Lower leg skin (tissue), 4 donors: Measurements from ENCODE around the gene DMD. TPM values are rescaled to one million over a fixed set of nuclear protein-coding genes. Genes with fewer than 3 reads are reported as not detected.

Experiments
- DNase-seq, 2 donors: peaks; one replicate each; pipeline ENCODE4 v3.0.0-alpha.2; 2019; ENCODE audit warnings: low spot score in 2 of 2
- H3K4me3 ChIP-seq: fragments of 200-600 bp; sonication (generic); 2 replicates; pipeline ENCODE4 v1.5.1; 2017; ENCODE audit warnings: mild to moderate bottlenecking, low read depth; ENCODE audit not compliant: poor library complexity, severe bottlenecking
- CTCF ChIP-seq, 3 donors: fragments of 450-650 bp; IDR thresholded peaks; one replicate each; pipeline ENCODE4 v1.5.1; 2016; ENCODE audit warnings: antibody characterized with exemption in 3 of 3, mild to moderate bottlenecking in 3 of 3, moderate library complexity in 2 of 3
- POLR2A ChIP-seq, 2 donors: fragments of 450-650 bp; IDR thresholded peaks; one replicate each; pipeline ENCODE4 v1.6.1; 2016 to 2017; ENCODE audit warnings: antibody characterized with exemption in 2 of 2, mild to moderate bottlenecking in 1 of 2, moderate library complexity in 1 of 2
- WGBS, 2 donors: methylation state at CpG; one replicate each; pipeline ENCODE4 v1.1.5; 2018; 5-methylcytosine and 5-hydroxymethylcytosine counted together
- intact Hi-C: fragments of 100-400 bp; cut with DNase I; formaldehyde crosslinking; loops from one replicate; pipeline ENCODE4 v1.15.0; 2023; ENCODE audit warnings: low total_unique reads
- total RNA-seq, 4 donors: library from RNA; depleted of rRNA; stranded (reverse); fragments of >200 nt; gene quantifications; one replicate each; pipeline ENCODE4 v1.1.0, GENCODE V29; 2016

The DMD gene
- total RNA-seq, 4 donors from 2014 or later: 23.0 to 27.5 (median 26.7) TPM

GRCh38 chrX:31166416-31166815 is 2044.9 kb downstream of the DMD start:
- no peak for TF ChIP-seq POLR2A (IDR thresholded peaks at IDR 0.05)
- no peak for TF ChIP-seq CTCF (IDR thresholded peaks at IDR 0.05)
- WGBS, 2 donors: 85 to 95% methylated on average over 5 of the region's 5 CpGs
- no peak overlapping the region for H3K4me3 ChIP-seq
- no peak for DNase-seq
- intact Hi-C loops: no loop called here

DNA sequence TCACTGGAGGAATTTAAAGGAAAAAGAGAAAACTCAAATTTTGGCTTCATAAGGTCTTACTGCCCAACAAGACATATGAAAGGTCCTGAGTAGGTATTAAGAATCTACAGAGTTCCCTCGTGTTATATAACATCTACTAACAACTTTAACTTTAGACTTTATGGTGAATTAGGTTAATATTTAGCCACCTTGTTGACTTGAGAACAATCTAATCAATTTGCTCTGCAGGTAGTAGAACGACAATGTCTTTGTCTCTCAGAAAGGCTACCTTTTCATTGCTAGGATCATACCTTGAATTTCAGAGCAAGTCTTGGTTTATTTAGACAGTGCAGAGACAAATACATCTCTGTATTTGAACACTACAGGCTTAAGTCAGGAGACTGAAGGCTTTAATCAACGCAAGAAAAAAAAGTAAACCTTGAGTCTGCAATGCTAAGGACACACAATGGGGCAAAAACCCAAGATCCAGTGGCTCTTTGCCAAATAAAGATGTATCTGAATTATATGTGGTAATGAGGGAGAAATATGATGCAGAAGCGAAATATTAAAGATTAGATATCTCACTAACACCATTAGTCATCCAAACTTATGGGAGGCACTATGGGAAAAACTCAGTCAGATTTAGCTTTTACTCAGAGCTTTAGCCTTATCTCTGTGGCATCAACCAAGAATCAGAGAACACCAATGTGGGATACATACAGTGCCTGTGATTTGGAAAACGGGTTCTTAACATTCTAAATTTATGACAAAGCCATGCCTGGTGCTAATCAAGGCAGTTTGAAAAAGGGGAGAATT is 2045.9 kb downstream of the DMD start:
- intact Hi-C loops: no loop called here
- DNase-seq: no peak
- TF ChIP-seq POLR2A (IDR thresholded peaks at IDR 0.05) (no peak), CTCF (IDR thresholded peaks at IDR 0.05) (no peak)
- 42 to 64% methylated on average over 5 of the region's 5 CpGs for WGBS, 2 donors
- no peak overlapping the region for H3K4me3 ChIP-seq

DNA sequence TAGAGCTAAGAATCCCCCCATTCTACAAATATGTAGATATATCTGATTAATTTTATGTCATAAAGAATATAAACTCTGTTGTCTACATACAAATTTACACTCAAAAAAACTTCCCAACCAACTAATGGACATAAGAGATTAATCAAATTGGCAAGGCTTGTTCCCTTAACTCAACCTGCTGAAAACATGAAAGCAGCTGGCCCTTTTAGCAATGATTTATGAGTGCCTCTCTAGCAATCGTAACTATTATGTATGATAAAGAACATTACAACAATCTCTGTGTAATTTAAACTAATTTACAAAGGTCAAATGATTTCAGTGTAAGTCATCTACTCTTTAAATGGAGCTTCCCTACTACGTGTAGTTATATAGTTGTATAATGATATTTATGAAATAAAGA is 2056.4 kb downstream of the DMD start:
- WGBS, 2 donors: 67 to 76% methylated on average over 2 of the region's 2 CpGs
- TF ChIP-seq POLR2A (IDR thresholded peaks at IDR 0.05): no peak
- no peak for TF ChIP-seq CTCF (IDR thresholded peaks at IDR 0.05)
- no peak for DNase-seq
- intact Hi-C loops: no loop called here
- H3K4me3 ChIP-seq: no peak overlapping the region

DNA sequence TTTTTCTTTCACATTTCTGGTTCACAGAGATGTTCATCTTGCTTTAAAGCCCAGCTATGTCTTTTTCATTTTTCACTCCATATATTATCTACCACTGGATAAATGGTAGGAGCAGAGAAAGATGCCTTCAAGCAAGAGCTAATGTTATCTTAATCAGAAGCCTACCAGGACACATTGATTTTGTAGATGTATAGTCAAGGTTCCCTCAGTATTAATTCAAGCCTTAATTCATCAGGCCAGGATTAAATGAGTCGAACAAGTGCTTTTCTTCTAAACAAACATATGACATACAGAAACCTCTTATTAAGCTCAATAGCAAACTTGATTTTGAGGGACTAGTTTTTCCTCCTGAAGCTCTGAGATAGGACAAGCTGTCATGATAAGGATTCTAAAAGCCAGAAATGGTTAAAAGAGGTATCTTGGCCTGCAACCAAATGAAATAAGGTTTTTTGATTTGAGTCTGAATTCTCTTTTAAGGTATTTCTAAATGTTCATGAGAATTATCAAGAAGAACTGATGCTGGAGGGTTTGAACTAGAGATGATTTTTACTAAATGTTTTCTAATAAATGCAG is 2057.8 kb downstream of the DMD start:
- 88 to 100% methylated on average over 1 of the region's 1 CpG for WGBS, 2 donors
- TF ChIP-seq POLR2A (IDR thresholded peaks at IDR 0.05): no peak
- TF ChIP-seq CTCF (IDR thresholded peaks at IDR 0.05): no peak
- intact Hi-C loops: no loop called here
- no peak for DNase-seq
- no peak overlapping the region for H3K4me3 ChIP-seq

DNA sequence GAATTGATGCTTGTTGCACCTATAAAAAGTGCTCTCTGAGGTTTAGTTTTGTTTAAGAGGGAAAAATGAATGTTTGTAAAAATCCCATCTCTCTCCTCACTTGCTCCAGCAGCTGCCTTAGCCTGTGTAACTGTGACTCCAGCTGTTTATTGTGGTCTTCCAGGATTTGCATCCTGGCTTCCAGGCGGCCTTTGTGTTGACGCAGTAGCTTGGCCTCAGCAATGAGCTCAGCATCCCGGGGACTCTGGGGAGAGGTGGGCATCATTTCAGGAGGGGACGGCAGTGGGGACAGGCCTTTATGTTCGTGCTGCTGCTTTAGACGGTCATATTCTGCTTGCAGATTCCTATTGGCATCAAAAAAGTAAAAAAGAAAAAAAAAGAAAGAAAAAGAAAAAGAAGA is 2064.2 kb downstream of the DMD start:
- intact Hi-C loops: no loop called here
- no peak for DNase-seq
- 80 to 94% methylated on average over 6 of the region's 6 CpGs for WGBS, 2 donors
- H3K4me3 ChIP-seq: no peak overlapping the region
- TF ChIP-seq POLR2A (IDR thresholded peaks at IDR 0.05) (no peak), CTCF (IDR thresholded peaks at IDR 0.05) (no peak)
